Measurements from ENCODE around the gene TESMIN.

TESMIN gene

GRCh38 chr11:68709062-68709461 is 42.3 kb downstream of the TESMIN start:
- no peak for DNase-seq (ENCODE audit: low spot score)

GRCh38 chr11:68707527-68707926 is 43.8 kb downstream of the TESMIN start:
- DNase-seq (ENCODE audit: low spot score) = no peak

DNA sequence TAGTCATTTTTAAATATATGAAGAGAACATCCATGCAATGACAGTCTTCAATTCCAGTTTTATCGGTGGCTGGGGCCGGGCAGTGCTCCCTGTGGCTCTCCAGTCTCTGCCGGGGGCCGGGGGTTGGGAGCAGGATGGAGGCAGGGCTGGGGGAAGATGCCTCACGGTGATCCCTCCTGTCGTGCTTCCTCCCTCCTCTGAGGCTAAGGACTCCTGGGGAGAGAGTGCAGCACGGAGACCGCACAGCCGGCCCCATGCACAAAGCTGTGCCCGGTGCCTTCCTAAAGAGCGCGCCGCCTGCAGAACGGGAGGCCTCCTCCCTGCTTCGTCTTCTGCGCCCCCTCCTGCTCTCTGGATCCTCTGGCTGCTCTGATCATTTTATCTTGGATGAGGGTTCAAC is 46.4 kb downstream of the TESMIN start:
- DNase-seq (ENCODE audit: low spot score) = no peak

GRCh38 chr11:68698993-68699392 is 52.3 kb downstream of the TESMIN start:
- DNase-seq (ENCODE audit: low spot score) = no peak

DNA sequence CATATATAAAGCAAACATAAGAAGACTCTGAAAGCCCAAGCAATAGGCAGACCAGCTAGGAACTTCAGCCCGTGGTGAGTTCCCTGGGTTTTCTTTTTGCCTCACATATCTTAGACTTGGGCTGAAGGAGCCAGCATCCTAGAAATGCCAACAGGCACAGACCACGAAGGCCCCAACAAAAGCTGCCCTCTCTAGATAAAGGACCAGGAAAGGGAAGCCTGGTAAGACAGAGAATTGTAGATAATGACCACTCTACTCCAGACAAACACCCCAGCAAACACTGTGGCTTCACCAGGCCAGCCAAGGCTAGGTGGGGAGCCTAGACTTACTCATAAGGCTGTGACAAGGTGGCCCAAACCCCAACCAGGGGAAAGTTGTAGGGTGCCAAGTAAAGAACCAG is 55.8 kb downstream of the TESMIN start:
- no peak for DNase-seq (ENCODE audit: low spot score)

DNA sequence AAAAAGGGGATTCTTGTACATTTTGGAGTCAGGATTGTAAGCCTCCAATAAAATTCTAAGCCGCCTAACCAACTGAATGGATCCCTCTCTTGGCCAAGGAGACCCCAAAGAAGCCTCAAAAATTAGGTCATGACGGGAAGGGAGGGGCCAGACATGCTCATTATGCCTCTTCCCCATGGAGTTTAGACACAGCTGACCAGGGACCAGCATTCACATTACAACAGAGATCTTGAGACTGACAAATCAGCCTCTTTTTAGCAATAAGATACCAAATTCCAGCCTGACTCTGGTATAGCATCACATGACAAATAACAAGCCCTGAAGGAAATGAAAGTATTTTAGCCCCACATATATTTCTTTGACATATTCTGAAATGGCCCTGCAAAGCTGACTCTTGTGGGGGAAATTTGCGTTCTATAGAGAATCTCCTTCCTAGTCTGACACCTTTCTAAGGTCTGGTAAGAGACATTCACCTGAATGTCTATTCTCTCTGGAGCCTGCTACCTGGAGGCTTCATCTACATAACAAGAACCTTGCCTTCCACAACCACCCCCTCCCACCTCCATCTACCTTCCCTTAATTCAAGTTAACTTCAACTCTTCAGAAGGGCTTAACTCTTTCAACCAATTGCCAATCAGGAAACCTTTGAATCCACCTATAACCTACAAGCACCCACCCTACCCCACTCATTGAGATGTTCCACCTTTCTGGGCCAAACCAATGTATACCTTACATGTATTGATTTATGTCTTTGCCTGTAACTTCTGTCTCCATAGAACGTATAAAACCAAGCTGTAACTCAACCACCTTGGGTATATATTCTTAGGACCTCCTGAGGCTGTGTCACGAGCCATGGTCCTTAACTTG is 56.7 kb downstream of the TESMIN start:
- DNase-seq (ENCODE audit: low spot score) = no peak

DNA sequence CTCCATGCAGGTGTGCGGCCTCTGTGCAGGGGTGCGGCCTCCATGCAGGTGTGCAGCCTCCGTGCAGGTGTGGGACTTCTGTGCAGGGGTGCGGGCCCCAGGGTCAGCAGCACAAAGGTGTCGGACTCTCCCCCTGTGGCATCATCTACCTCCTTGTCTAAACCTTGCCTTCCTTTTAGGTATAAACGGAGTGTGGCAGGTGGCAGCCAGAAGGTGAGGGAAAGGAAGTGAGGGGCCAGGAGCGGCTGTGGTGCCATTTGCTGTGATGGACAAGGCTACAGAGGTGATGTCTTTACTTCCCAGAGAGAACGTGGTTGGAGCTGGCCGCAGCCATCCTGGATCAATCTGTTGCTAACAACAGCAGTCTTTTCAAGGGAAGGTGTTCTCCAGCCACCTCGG is 57.8 kb downstream of the TESMIN start:
- no peak for DNase-seq (ENCODE audit: low spot score)

GRCh38 chr11:68692871-68693483 is 58.3 kb downstream of the TESMIN start:
- no peak for DNase-seq (ENCODE audit: low spot score)

DNA sequence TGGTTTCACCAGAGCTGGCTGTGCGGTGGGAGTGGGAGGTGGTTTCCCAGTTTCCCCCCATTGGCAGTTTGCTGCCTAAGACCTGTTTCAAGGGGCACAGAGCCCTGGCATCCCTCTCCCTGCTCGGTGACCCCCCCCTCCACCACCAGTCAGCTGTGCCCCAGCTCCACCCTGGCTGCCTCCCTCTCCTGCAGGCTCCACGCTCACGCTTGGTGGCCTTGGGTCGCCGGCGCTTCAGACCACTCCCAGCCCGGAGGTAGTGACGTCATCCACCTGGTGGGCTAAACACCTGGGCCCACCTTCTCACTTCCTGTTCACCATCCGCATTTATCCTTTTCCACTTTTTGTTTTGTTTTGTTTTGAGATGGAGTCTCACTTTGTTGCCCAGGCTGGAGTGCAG is 59.2 kb downstream of the TESMIN start:
- no peak for DNase-seq (ENCODE audit: low spot score)

DNA sequence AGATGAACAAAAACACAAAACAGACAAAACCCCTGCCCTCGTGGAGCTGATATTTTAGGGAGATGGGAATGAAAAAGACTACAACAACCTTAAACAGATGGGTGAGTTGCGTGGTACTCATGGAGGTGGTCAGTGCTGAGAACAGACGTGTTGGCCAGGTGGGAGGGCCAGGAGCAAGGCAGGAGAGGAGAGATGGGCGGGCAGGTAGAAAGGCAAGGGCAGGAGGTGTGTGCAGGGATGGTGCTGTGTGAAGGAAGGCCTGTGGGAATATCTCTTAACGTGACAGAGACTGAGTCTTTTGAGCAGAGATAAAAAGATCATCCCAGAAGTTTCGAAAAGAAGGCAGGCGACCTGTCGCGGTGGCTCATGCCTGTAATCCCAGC is 59.9 kb downstream of the TESMIN start:
- DNase-seq (ENCODE audit: low spot score) = no peak

DNA sequence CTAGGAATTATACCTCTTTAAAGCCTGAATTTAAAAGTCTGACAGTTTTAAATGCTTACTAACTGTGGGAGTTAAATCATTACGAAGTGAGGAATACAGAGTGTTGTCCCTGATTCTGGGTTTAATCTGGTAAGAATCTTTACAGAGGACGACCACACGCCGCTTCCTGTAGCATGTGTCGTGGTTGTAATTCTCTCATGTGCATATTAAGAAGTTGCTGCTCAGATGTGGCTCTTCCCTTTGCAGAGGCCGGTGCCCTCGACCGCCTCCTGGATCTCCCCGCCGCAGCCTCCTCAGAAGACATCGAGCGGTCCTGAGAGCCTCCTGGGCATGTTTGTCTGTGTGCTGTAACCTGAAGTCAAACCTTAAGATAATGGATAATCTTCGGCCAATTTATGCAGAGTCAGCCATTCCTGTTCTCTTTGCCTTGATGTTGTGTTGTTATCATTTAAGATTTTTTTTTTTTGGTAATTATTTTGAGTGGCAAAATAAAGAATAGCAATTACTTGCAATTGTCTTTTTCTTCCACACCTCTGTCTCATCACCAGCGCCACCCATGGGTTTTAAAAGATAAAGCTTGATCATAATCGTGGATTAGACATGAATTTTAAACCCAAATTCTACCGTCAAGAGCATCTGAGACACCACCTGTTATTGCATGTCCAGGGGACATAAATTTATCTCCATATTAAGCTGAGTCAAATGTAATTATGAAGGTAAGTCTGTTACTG is 60.5 kb downstream of the TESMIN start:
- DNase-seq (ENCODE audit: low spot score) = no peak

DNA sequence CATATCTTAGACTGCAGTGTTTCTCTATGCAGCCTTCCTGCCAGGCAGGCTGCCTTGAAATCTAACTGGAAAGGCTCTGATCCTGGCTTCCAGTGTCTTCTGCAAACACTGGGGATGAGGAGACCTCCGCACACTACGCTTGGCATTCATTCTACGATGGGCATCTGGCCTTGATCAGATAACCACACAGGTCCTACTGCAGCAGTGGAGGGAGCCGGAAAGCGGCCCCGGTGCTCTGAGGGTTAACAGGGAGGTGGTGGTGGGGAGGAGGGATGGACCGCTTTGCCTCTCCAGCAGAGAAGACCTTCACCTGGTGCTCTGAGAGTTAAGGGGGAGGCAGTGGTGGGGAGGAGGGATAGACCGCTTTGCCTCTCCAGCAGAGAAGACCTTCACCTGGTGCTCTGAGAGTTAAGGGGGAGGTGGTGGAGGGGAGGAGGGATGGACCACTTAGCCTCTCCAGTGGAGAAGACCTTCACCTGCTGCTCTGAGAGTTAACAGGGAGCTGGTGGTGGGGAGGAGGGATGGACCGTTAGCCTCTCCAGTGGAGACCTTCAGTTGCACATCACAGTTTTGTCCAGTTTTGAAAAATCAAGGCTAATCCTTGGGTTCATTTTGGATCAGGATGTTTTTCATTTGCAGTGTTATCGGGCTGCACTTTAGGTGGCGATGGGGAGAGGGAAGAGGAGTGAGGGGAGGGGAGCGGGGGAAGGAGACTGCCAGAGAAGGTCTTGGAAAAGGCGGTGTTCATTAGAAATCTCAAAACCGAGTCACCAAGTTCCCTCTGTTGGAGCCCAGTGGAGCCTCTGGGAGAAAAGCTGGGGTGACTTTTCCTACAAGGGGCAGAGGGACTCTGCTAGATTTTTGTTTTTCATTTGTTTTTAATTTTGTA is 61.3 kb downstream of the TESMIN start:
- no peak for DNase-seq (ENCODE audit: low spot score)

GRCh38 chr11:68688881-68689280 is 62.4 kb downstream of the TESMIN start:
- DNase-seq (ENCODE audit: low spot score) = no peak

DNA sequence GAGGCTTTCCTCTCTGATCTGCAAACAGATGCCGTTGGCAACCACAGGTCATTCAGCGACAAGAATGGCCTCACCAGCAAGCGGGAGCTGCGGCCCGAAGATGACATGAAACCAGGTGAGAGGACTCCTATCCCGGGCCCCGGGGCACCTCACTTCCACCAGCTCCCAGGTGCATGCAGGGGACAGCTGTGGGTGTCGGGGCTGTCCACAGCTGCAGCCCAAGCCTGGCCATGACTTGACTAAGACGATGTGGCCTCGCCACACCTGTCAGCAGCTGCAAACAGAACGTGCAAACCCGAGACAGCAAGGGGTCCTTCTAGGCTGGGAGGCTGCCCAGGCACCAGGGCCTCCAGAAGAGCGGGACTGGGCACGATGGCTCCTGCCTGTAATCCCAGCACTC is 63.3 kb downstream of the TESMIN start:
- DNase-seq (ENCODE audit: low spot score) = no peak

- no peak for DNase-seq (ENCODE audit: low spot score)
Measured at GRCh38 chr11:68687311-68687710, 64.0 kb downstream of the TESMIN start.

DNA sequence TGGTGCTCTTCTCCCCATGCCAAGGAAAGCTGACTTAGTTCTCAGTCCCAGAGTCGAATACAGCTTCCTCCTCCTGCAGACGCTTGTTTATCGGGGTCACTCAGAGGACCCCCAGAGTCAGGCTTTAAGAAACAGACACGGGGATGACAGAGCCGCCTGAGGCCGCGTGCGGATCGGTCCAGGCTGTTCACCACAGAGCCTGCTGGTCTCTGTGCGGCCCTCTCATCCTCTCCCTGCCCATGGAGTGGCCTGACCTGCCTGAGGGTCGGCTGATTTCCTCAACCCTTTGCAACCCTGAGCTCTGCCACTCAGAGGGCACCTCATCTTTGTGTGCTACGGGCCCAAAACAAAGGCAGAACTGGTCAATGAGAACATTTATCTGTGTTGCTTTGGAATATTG is 64.8 kb downstream of the TESMIN start:
- DNase-seq (ENCODE audit: low spot score) = no peak

DNA sequence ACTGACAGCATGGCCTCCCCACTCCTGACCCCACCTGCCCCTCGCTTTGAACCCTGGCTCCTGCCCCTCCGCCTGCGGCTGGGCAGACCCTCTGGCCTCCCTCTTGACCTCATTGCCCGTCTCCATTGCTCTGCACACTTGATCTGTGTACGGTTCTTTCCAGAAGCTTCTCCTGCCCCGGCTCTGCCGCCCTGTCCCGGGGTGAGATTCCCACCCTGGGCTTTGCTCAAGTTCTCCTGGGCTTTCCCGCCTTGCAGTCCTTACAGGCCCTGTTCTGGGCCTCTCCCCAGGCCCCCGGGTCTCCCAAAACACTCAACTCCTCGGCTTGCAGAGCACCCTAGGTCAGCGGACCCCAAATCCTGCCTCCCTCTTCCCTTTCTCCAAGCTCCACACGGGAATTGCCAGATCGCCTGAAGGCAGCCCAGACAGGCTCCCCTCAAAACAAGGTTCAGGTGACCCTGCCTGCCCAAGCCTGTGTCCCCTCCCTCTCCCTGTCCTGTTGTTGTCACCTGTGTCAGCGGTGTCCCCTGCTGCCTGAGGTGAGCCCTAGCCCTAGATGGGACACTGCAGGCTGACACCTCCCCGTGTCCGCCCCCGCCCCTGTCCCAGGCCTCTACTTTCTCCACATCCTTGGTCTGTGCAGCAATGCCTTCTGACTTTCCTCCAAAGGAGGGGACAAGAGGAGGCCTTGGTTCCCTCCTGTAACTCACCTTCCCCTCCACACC is 65.5 kb downstream of the TESMIN start:
- no peak for DNase-seq (ENCODE audit: low spot score)

DNA sequence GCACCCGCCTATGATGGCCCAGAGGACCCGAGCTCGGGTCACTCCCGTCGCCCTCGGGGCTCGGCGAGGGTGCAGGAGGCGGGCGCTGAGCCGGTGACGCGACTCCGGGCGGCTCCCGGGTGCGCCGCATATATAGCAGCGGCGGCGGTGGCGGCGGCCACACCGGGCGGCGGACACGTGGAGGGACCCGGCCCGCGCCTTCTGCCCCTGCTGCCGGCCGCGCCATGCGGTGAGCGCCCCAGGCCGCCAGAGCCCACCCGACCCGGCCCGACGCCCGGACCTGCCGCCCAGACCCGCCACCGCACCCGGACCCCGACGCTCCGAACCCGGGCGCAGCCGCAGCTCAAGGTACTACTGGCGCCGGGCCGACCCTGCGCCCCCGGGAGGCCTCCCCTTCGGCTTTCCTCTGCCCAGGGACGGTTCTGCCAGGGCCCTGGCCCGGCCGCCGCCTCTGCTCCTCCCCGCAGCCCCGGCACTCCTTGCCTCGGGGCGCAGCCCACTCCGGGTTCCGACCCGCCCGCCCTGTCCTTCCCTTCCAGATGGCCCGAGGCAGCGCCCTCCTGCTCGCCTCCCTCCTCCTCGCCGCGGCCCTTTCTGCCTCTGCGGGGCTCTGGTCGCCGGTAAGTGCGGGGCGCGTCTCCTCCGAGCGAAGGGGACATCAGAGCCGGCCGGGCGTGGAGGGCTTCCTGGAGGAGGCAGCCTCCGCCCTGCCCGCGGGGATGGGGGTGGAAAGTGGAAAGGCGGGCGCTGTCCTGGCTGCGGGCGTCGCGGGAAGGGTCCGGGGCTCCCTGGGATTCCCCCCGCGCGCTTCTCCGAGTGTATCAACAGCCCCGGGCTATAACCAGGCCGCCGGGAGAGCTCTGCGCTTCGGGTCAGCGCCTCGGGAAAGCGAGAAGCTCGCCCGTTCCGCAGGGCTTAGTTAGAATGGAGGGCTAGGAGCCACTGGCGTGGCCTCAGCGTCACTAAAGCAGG is 66.6 kb downstream of the TESMIN start, which contains the start of gene GAL:
GAL (plus strand) TSS at position 160 of the 972 bp plus-strand sequence; CDS start at position 540, 380 bp downstream.
- peak; percentile 21 for DNase-seq (ENCODE audit: low spot score)

DNA sequence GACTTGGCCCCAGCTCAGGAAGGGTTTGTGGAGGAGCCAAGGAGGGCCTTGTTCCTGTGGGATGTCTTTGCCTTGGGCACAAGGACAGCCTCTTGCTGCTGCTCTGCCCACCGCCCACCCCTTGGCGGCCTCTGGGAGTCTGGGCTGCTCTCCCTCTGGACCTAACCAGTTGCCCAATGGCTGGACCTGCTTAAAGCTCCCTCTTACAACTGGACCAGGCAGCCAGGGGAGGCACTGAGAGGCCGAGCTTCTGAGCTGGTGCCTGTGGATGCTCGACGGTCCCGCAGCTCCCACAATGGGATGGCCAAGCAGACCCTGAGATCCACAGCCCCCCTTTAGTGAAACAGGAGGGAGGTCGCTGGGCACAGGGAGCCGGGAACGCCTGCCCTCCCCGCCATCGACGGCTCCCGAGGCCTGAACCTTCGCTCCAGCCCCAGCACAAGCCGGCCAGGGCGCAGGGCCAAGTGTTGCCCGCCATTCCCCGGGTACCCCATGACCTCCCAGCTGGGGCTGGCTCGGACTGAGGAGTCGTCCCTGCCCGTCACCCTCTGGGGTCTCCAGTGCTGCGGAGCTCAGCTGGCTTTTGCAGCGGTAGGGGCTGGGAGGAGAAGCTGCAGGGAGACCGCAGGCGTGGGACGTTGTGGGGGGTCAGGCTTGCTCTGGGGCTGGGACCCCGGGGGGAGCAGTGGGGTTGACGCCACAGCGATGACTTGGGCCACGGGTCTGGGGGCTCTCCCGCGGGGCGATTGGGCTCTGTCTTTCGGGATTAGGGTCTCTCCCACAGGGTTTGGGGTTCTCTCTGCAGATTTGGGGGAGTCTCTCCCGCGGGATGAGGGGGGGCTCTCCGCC is 67.6 kb downstream of the TESMIN start:
- no peak for DNase-seq (ENCODE audit: low spot score)

All from kidney capillary endothelial cell (primary cell).